Stimulated activated CD4-positive, alpha-beta T cell treated with anti-CD3 and anti-CD28 coated beads, Interleukin-12 subunit alpha, Interleukin-12 subunit beta, amount 100 ng/mL, for 4 hours (primary cell): Measurements from ENCODE around the gene SETD2.
A peak's percentile ranks its signal among the peaks of the same experiment; 100 is the strongest.

ENCODE experiments used
- DNase-seq: peaks from one replicate; pipeline ENCODE4 v3.0.0-alpha.2; 2020

SETD2 gene

GRCh38 chr3:46978381-46978780 is 185.5 kb downstream of the SETD2 start:
- DNase-seq: no peak

- DNase-seq: no peak
Measured at GRCh38 chr3:46977811-46978195, 186.1 kb downstream of the SETD2 start.

GRCh38 chr3:46976326-46977190 is 187.4 kb downstream of the SETD2 start, which contains the start of gene CCDC12:
CCDC12 (minus strand) TSS chr3:46976745; CDS start chr3:46976732, 13 bp downstream.
- peak; percentile 81 for DNase-seq

GRCh38 chr3:46974421-46975171 is 189.3 kb downstream of the SETD2 start:
- no peak for DNase-seq

- DNase-seq: no peak
Measured at GRCh38 chr3:46972396-46972795, 191.5 kb downstream of the SETD2 start.

GRCh38 chr3:46971742-46972141 is 192.2 kb downstream of the SETD2 start:
- DNase-seq: no peak

- no peak for DNase-seq
Measured at GRCh38 chr3:46971151-46971550, 192.8 kb downstream of the SETD2 start.

- no peak for DNase-seq
Measured at GRCh38 chr3:46970391-46971091, 193.4 kb downstream of the SETD2 start.

- no peak for DNase-seq
Measured at GRCh38 chr3:46968783-46969428, 195.0 kb downstream of the SETD2 start.

GRCh38 chr3:46966811-46967210 is 197.1 kb downstream of the SETD2 start:
- DNase-seq: no peak
